Measurements from ENCODE around the gene MICALL1. TPM values are rescaled to one million over a fixed set of nuclear protein-coding genes. Genes with fewer than 3 reads are reported as not detected.
A peak's percentile ranks its signal among the peaks of the same experiment; 100 is the strongest.

The MICALL1 gene
- total RNA-seq, 6 experiments from 2014 or later: 37.7 to 46.5 (median 40.5) TPM

GRCh38 chr22:37892566-37893335 lies 13.3 kb upstream of the MICALL1 start:
- Mint-ChIP-seq H3K4me3 (no peak overlapping the region), H3K36me3 (ENCODE audit: low read depth) (peaks cover 17% of the 10 kb centered on the region), H3K27me3 (ENCODE audit: insufficient read depth) (peaks cover 2% of the 10 kb centered on the region), H3K9me3 (no peaks in the 10 kb centered on the region), H3K27ac (no peak overlapping the region), H3K4me1 (ENCODE audit: low read depth) (peaks cover 18% of the 10 kb centered on the region)
- TF ChIP-seq CTCF (IDR thresholded peaks at IDR 0.05): no peak
- DNase-seq: no peak

- no peak for TF ChIP-seq CTCF (IDR thresholded peaks at IDR 0.05)
- Mint-ChIP-seq H3K27me3 (ENCODE audit: insufficient read depth) (peaks cover 2% of the 10 kb centered on the region), H3K27ac (no peak overlapping the region), H3K36me3 (ENCODE audit: low read depth) (peaks cover 10% of the 10 kb centered on the region; the same call in 1 of the 2 replicates), H3K4me3 (no peak overlapping the region; the same call in 1 of the 2 replicates), H3K9me3 (no peaks in the 10 kb centered on the region), H3K4me1 (ENCODE audit: low read depth) (peaks cover 12% of the 10 kb centered on the region)
- DNase-seq: no peak
These were observed 12.5 kb upstream of the MICALL1 start for GRCh38 chr22:37893583-37893983.

- Mint-ChIP-seq H3K27ac (peak overlapping the region; percentile 61; the same call in 1 of the 2 replicates), H3K4me1 (ENCODE audit: low read depth) (peaks cover 12% of the 10 kb centered on the region), H3K27me3 (ENCODE audit: insufficient read depth) (peaks cover 4% of the 10 kb centered on the region), H3K9me3 (no peaks in the 10 kb centered on the region), H3K4me3 (no peak overlapping the region), H3K36me3 (ENCODE audit: low read depth) (peaks cover 10% of the 10 kb centered on the region; the same call in 1 of the 2 replicates)
- DNase-seq: no peak
- TF ChIP-seq CTCF (IDR thresholded peaks at IDR 0.05): no peak
These were observed 11.0 kb upstream of the MICALL1 start for GRCh38 chr22:37894939-37895670.

GRCh38 chr22:37896181-37896592 lies 9.9 kb upstream of the MICALL1 start:
- Mint-ChIP-seq H3K4me3 (no peak overlapping the region), H3K27me3 (ENCODE audit: insufficient read depth) (peaks cover 4% of the 10 kb centered on the region), H3K4me1 (ENCODE audit: low read depth) (peaks cover 12% of the 10 kb centered on the region), H3K27ac (no peak overlapping the region), H3K9me3 (no peaks in the 10 kb centered on the region), H3K36me3 (ENCODE audit: low read depth) (peaks cover 9% of the 10 kb centered on the region; the same call in 1 of the 2 replicates)
- no peak for DNase-seq
- TF ChIP-seq CTCF (IDR thresholded peaks at IDR 0.05): no peak

- peaks cover 2% of the 10 kb centered on the region; the same call in 1 of the 2 replicates for H3K36me3 Mint-ChIP-seq (ENCODE audit: low read depth)
- no peak for DNase-seq
- peaks cover 12% of the 10 kb centered on the region for H3K4me1 Mint-ChIP-seq (ENCODE audit: low read depth)
- no peaks in the 10 kb centered on the region for H3K9me3 Mint-ChIP-seq
- TF ChIP-seq CTCF (IDR thresholded peaks at IDR 0.05): no peak
- no peak overlapping the region for H3K27ac Mint-ChIP-seq
- H3K27me3 Mint-ChIP-seq (ENCODE audit: insufficient read depth): peaks cover 4% of the 10 kb centered on the region
- H3K4me3 Mint-ChIP-seq: no peak overlapping the region
These were observed 9.2 kb upstream of the MICALL1 start for GRCh38 chr22:37896939-37897338.

Measured in HFFc6 (cell line).